Measurements from ENCODE around the gene ROM1.
A peak's percentile ranks its signal among the peaks of the same experiment; 100 is the strongest.

Gene ROM1

DNA sequence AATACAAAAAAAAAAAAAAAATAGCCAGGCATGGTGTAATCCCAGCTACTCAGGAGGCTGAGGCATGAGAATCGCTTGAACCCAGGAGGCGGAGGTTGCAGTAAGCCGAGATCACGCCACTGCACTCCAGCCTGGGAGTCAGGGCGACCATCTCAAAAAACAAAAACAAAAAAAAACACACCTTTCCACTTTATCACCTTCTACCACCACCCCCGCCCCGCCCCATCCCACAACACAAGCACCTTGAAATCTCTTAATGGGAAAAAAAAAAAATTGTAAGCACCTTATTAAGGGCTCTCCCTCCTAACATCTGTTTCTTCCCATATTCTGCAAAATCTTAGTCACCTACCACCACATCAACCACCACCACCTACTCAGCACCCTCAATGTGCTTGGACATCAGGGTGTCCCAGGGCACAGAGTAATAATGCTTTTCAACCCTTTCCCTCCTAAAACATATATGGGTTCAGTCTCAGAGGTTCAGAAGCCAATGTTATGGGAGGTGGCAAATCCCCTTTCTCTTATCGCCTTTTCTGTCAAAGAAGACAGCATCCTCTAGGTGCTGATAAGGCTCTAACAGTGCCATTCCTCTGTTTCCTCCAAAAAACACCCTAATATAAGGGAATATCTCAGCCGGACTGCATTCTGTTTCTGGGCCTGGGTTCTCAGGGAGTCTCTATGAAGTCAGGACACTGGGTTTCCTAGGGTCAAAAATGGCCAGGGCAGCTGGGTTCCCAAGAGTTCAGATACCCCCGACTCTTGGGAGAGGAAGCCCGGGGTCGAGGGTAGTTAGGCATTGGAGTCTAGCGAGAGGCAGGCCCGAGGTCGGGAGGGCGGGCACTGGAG is 39.3 kb downstream of the ROM1 start:
- no peak for DNase-seq

DNA sequence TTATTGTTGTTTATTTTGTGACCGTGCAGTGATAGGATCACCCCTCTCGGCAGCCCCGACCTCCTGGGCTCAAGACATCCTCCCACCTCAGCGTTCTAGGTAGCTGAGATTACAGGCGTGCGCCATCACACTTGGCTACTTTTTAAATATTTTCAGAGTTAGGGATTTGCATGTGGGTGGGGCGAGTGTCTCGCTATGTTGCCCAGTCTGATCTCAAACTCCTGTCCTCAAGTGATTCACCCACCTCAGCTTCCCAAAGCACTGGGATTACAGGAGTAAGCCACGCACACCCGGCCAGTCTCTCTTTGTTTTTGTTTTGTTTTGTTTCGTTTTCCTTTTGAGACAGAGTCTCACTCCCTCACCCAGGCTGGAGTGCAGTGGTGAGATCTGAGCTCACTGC is 41.2 kb downstream of the ROM1 start:
- no peak for DNase-seq

DNA sequence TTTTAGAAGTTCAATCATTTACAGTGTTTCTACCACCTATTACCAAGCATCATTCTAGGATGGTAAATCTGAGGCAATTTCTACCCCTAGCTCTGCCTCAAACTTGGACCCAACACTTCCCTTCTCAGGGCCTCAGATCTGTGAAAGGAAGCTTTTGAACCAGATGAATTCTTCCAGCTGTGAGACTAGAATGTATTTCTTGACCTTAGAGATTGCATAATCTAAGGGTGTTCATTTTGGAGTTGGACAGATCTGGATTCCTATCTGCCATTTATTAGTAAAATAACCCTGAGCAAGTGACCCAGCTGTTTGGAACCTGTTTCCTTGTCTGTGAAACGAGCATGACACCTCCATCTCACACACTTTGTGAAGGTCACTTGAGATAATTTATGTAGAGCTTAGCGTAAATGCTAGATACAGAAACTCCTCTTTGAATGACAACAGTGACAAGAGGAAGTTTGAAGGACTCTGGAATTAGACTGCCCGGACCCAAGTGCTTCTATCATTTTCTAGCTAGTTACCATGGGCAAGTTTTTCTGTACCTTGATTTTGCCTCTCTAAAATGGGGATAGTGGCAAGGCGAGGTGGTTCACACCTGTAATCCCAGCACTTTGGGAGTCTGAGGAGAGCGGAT is 43.9 kb downstream of the ROM1 start:
- DNase-seq: no peak

DNA sequence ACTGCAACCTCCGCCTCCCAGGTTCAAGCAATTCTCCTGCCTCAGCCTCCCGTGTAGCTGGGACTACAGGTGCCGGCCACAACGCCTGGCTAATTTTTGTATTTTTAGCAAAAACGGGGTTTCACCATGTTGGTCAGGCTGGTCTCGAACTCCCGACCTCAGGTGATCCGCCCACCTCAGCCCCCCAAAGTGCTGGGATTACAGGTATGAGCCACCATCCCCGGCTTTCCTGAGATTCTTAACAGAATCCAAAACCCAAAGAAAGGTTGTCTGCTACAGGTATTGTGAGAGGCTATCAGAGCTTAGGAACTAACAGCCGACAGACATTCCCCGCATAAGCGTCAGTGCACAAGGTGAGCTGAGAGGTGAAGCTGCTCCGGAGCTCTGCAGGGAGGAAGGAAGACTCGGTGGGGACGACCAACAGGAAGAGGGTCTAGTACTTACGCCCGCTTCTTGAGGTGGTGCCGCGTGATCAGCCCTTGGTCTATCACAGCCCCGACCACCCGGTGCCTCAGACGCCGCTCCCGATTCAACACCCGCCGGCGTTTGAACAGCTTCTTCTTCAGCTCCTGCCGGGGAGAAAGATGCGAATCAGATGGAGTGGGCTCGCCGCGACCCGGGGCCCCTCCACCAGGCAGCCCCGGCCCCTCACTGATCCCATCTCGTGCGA is 51.5 kb downstream of the ROM1 start:
- DNase-seq: peak; percentile 23

All from NCI-H510A (cell line).